Fibroblast of villous mesenchyme (primary cell): ENCODE results near the gene ABTB2. TPM values are rescaled to one million over a fixed set of nuclear protein-coding genes. Genes with fewer than 3 reads are reported as not detected.

Experiments
- DNase-seq: peaks from one replicate; pipeline ENCODE4 v3.0.0-alpha.2; 2010; ENCODE audit warnings: low read depth
- H3K4me3 ChIP-seq: 2 replicates; pipeline ENCODE4 v1.5.1; 2011; ENCODE audit warnings: low read depth, mild to moderate bottlenecking, low read length
- total RNA-seq: library from RNA; depleted of rRNA; stranded (reverse); fragments of >200 nt; gene quantifications from 2 replicates; pipeline ENCODE4 v1.2.3, GENCODE V29; 2012
- TF ChIP-seq, protein P1 (sequence below): IDR thresholded peaks from 2 replicates; pipeline ENCODE4 v1.5.1; 2012; ENCODE audit warnings: low read depth, mild to moderate bottlenecking, low read length; ENCODE audit not compliant: insufficient read depth

The ABTB2 gene
- total RNA-seq, 1 donor, result 3.9 TPM

DNA sequence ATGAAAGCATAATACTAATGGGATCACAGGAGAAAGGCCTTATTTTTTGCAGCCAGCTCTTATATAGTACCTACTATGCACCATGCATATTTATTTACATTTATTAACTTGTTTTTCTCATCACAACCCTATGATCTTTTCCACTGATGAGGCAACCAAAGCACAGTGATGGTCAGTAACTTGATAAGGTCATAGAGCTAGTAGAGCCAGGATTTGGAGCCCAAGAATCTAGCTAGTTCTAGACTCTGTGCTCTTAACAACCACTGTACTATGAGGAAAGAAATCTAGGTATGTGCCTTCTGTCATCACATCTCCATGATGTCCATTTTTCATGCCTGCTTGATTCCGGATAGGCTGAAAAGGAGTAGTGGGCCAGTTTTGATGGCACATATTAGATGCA lies 24.0 kb upstream of the ABTB2 start:
- no peak for DNase-seq
- TF ChIP-seq, protein P1, sequence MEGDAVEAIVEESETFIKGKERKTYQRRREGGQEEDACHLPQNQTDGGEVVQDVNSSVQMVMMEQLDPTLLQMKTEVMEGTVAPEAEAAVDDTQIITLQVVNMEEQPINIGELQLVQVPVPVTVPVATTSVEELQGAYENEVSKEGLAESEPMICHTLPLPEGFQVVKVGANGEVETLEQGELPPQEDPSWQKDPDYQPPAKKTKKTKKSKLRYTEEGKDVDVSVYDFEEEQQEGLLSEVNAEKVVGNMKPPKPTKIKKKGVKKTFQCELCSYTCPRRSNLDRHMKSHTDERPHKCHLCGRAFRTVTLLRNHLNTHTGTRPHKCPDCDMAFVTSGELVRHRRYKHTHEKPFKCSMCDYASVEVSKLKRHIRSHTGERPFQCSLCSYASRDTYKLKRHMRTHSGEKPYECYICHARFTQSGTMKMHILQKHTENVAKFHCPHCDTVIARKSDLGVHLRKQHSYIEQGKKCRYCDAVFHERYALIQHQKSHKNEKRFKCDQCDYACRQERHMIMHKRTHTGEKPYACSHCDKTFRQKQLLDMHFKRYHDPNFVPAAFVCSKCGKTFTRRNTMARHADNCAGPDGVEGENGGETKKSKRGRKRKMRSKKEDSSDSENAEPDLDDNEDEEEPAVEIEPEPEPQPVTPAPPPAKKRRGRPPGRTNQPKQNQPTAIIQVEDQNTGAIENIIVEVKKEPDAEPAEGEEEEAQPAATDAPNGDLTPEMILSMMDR, result no peak
- no peak overlapping the region for H3K4me3 ChIP-seq

DNA sequence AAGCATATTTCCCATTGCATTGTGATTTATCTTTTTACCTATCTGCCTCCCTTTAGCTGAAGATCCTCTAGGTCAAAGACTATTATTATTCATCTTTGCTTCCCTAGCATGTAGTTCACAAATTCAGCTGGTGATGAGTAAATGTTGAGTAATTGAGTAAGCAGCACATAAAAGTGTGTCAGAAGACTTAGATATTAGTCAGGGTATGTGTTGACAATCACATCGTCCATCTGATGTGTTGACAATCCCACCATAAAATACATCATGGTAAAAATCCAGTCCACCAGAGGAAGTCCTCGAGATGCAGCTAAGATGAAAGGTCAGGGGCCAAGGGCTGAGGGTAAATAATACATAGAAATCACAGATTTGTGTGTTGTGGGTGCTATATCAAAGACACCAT lies 22.9 kb upstream of the ABTB2 start:
- DNase-seq, result peak; percentile 61
- TF ChIP-seq, protein P1, result no peak
- H3K4me3 ChIP-seq, result no peak overlapping the region

DNA sequence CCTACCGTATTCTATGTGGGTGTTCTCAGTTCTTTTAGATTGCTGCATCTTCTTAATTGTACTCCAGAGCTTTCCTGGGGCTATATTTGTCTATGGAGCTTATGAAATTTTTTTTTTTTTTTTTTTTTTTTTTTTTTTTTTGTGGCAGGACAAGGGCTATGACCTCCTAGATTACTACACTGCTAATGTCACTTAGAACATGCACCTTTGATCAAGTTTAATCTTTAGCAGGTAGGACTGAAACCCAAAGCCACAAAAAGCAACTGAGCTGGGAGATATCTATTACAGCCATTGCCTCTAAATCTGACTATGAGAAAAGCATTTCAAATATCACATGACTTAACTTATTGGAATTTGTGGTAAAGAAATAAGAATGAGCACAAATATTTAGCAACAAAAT lies 21.7 kb upstream of the ABTB2 start:
- TF ChIP-seq, protein P1, result no peak
- no peak overlapping the region for H3K4me3 ChIP-seq
- DNase-seq, result no peak

DNA sequence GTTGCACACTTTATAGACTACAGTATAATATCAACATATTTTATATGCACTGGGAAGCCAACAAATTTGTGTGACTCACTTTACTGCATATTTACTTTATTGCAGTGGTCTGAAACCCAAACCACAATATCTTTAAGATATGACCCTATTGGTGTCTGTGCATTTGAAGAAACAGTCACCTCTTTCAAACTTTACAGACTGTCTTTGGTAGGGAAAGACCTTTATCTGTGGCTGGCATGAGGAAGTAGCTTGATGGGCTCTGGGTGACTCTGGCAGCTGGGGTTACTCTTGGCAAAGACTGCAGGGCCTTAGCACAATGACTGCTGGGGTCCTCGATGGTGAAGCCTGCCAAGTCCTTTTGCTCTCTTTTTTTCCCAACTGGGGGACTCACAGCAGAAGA lies 21.3 kb upstream of the ABTB2 start:
- TF ChIP-seq, protein P1, result no peak
- no peak overlapping the region for H3K4me3 ChIP-seq
- peak; percentile 64 for DNase-seq

DNA sequence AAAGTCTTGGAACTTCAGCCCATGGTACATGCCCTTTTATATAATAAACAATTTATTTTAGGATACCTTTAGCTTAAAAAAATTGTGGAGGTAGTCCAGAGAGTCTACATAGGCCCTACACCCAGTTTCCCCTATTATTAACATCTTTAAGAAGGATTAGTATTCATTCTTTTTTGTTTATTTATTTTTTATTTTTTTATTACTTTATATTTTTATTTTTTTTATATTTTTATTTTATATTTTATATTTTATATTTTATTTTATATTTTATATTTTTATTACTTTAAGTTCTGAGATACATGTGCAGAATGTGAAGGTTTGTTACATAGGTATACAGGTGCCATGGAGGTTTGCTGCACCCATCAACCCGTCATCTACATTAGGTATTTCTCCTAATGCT lies 15.9 kb upstream of the ABTB2 start:
- no peak for DNase-seq
- TF ChIP-seq, protein P1, result no peak
- no peak overlapping the region for H3K4me3 ChIP-seq

DNA sequence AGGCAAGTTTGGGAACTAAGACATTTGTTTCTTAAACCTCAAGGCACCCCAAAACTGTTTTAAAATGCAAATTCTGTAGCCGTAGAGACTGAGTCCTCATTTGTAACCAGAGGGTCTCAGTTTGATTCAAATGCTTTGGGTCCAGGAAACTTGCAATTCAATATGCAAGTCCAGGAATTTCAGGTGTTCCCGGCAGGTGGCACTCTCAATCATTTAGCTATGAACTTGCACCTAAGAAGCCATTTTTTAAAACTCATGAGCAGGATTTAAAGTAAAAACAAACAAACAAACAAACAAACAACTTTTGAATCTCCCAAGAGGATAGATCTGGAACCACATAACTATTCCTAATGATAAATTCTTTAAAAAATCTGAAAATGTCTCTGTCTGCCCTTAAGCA lies 8.7 kb upstream of the ABTB2 start:
- DNase-seq, result no peak
- no peak overlapping the region for H3K4me3 ChIP-seq
- TF ChIP-seq, protein P1, result peak; percentile 32

DNA sequence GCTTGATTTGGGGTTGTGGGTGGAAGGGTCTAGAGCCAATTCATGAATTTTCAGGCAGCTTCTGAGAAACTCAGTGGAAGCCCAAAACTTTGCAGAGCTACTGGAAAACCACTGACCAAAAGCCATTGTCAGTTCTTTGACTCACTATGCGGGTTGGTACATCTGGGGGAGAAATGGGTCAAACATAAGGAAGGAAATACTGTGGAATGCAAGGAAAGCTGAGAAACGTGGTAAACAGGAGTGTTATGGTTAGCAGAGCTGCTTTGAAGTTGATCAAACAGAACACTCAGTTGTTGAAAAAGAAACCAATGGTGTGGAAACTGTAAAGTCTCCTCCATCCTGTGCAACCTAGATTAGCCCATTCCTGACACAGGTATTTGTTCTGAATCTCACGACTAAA lies 6.3 kb upstream of the ABTB2 start:
- TF ChIP-seq, protein P1, result no peak
- H3K4me3 ChIP-seq, result no peak overlapping the region

More for the DNA sequence above, 6.3 kb upstream of the ABTB2 start:
- no peak for DNase-seq
